Endothelial cell (in vitro differentiated cells): ENCODE measurements around the gene MXRA7. TPM values are rescaled to one million over a fixed set of nuclear protein-coding genes. Genes with fewer than 3 reads are reported as not detected.

Experiments used
- DNase-seq: peaks from one replicate; pipeline ENCODE4 v3.0.0; 2021; ENCODE audit warnings: low spot score
- H3K27ac Mint-ChIP-seq: one replicate; pipeline ENCODE4 v1.8.0; 2021; ENCODE audit warnings: mixed read lengths, inconsistent platforms; ENCODE audit not compliant: unreplicated experiment
- H3K27me3 Mint-ChIP-seq: one replicate; pipeline ENCODE4 v1.8.0; 2021; ENCODE audit warnings: mild to moderate bottlenecking, moderate library complexity, mixed read lengths, inconsistent platforms; ENCODE audit not compliant: unreplicated experiment
- H3K36me3 Mint-ChIP-seq: one replicate; pipeline ENCODE4 v1.8.0; 2021; ENCODE audit warnings: mild to moderate bottlenecking, low read depth, mixed read lengths, inconsistent platforms; ENCODE audit not compliant: unreplicated experiment
- H3K4me1 Mint-ChIP-seq: one replicate; pipeline ENCODE4 v1.8.0; 2021; ENCODE audit warnings: mild to moderate bottlenecking, mixed read lengths, inconsistent platforms; ENCODE audit not compliant: unreplicated experiment
- H3K4me3 Mint-ChIP-seq: one replicate; pipeline ENCODE4 v1.8.0; 2021; ENCODE audit warnings: mild to moderate bottlenecking, mixed read lengths, inconsistent platforms; ENCODE audit not compliant: unreplicated experiment
- H3K9me3 Mint-ChIP-seq: one replicate; pipeline ENCODE4 v1.8.0; 2021; ENCODE audit warnings: mixed read lengths, inconsistent platforms; ENCODE audit not compliant: unreplicated experiment
- long read RNA-seq: library from polyadenylated mRNA; unstranded; transcript quantifications from one replicate; pipeline ENCODE4 v2.0.0, GENCODE V29; 2020; ENCODE audit not compliant: unreplicated experiment
- total RNA-seq: library from RNA; stranded (reverse); fragmentation: NEBNext Ultra II Directional; extraction: Animal tissue kit (Norgen Biotek cat#: 25700); gene quantifications from one replicate; pipeline ENCODE4 v1.2.1, GENCODE V29; 2021; ENCODE audit not compliant: unreplicated experiment
- TF ChIP-seq, protein P1 (sequence below): fragments of 200-600 bp; sonication (generic); IDR thresholded peaks from one replicate; pipeline ENCODE4 v1.5.0; 2021; ENCODE audit warnings: antibody characterized with exemption; ENCODE audit not compliant: unreplicated experiment

Gene MXRA7, protein sequence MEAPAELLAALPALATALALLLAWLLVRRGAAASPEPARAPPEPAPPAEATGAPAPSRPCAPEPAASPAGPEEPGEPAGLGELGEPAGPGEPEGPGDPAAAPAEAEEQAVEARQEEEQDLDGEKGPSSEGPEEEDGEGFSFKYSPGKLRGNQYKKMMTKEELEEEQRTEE
- 51.6 TPM for total RNA-seq
- long read RNA-seq, partial matches to known transcripts, result 0 of 1 reads
- long read RNA-seq, other reads (novel, unspliced or antisense), result 0 of 1 reads

DNA sequence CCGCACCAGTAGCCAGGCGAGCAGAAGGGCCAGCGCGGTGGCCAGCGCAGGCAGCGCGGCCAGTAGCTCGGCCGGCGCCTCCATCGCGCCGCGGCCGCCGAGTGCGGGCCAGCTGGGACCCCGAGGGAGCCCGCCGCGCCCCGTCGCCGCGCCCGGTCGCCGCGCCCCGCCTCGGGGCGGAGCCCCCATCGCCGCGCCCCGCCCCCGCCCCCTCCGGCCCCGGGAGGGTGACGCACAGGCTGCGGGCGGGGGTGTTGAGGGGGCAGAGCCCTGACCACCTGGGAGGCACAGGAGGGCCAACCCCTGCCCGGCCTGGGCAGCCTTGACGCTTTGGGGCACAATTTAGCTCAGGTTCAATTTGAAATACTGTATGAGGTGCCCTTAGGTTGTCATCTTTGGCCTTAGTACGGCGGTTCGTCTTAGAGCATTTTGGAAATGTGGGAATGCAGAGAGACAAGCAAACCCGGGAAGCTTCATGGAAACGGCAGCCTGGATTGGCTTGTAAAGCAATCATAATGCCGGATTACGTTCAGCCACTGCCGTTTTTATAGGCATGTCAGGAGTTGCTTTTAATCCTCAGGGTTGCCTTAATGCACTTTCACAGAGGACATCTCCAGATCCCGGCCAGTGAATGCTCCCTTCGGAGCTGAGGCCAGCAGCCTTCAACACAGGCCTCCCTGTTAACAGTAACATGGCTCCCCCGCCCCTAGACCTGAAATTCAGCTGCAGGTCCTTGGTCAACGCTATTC lies at the start of gene MXRA7:
Gene MXRA7 (minus strand): TSS at position 103 of the 749 bp plus-strand sequence. CDS start 19 bp downstream, at position 84.
- TF ChIP-seq, protein P1, sequence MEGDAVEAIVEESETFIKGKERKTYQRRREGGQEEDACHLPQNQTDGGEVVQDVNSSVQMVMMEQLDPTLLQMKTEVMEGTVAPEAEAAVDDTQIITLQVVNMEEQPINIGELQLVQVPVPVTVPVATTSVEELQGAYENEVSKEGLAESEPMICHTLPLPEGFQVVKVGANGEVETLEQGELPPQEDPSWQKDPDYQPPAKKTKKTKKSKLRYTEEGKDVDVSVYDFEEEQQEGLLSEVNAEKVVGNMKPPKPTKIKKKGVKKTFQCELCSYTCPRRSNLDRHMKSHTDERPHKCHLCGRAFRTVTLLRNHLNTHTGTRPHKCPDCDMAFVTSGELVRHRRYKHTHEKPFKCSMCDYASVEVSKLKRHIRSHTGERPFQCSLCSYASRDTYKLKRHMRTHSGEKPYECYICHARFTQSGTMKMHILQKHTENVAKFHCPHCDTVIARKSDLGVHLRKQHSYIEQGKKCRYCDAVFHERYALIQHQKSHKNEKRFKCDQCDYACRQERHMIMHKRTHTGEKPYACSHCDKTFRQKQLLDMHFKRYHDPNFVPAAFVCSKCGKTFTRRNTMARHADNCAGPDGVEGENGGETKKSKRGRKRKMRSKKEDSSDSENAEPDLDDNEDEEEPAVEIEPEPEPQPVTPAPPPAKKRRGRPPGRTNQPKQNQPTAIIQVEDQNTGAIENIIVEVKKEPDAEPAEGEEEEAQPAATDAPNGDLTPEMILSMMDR, result no peak
- Mint-ChIP-seq H3K9me3 (no peaks in the 10 kb centered on the region), H3K4me3 (peak within 1 kb of the TSS; percentile 89), H3K36me3 (peaks cover 24% of the 10 kb centered on the region), H3K27ac (peak within 1 kb of the TSS; percentile 13), H3K27me3 (peaks cover 6% of the 10 kb centered on the region), H3K4me1 (peaks cover 18% of the 10 kb centered on the region)
- DNase-seq, result peak; percentile 65

DNA sequence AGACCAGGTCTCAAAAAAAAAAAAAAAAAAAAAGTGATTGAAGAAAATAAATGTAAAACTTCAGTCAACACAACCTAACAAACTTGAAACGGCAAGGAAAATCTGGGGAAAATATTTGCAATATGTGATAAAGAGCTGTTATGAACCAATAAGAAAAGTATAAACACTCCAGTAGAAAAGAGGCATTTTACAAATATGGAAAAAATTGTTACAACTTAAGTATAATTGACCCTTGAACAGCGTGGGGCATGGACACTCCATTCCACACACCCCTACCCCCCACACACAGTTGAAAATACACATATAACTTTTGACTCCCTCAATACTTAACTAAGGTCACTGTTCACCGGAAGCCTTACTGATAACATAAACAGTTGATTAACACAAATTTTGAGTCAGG lies 47.8 kb upstream of the MXRA7 start:
- H3K36me3 Mint-ChIP-seq, result peaks cover 18% of the 10 kb centered on the region
- no peak for DNase-seq
- no peaks in the 10 kb centered on the region for H3K9me3 Mint-ChIP-seq
- H3K4me3 Mint-ChIP-seq, result no peak overlapping the region
- H3K4me1 Mint-ChIP-seq, result no peaks in the 10 kb centered on the region
- H3K27me3 Mint-ChIP-seq, result no peaks in the 10 kb centered on the region
- no peak overlapping the region for H3K27ac Mint-ChIP-seq
- TF ChIP-seq, protein P1, result no peak

DNA sequence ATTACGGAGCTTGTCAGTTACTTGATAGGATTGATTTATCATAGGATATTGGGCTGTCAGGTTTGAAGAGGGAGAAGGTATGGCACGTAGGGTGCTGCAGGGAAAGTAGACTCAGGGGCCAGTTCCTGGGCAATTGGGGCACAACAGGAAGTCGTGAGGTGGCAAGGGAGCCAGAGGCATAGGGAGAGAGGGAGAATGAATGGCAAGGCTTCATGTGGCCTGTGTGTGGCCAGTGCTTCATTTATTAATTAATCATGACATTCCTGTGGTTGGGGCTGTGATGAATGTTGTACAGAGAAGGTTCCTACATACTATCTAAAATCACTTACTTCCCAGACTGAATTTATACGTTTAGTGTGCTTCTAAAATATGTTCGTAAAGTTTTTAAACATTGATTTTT lies 46.5 kb upstream of the MXRA7 start:
- TF ChIP-seq, protein P1, result no peak
- Mint-ChIP-seq H3K27ac (no peak overlapping the region), H3K4me1 (no peaks in the 10 kb centered on the region), H3K9me3 (no peaks in the 10 kb centered on the region), H3K36me3 (peaks cover 18% of the 10 kb centered on the region), H3K27me3 (no peaks in the 10 kb centered on the region), H3K4me3 (peak overlapping the region; percentile 4)
- DNase-seq, result no peak

DNA sequence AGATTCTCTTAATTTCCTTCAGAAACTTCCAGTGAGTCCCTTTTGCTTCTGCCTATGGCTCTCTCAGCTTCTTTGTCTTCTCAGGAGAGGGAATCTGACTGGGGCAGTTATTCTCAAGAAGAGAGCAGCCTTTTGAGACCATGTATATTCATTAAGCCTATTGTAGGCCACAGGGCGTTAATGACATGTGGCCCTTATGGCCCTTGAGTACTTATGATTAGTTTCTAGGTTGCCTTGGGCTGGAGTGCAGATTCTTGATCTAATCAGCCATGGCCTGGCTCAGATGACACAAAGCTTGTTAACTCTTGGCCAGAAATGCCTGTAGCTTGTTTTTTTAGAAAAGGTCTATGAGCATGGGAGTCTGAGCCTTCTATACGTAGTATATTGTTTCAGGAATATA lies 44.5 kb upstream of the MXRA7 start:
- Mint-ChIP-seq H3K27ac (no peak overlapping the region), H3K27me3 (no peaks in the 10 kb centered on the region), H3K4me3 (no peak overlapping the region), H3K9me3 (no peaks in the 10 kb centered on the region), H3K36me3 (peaks cover 18% of the 10 kb centered on the region), H3K4me1 (no peaks in the 10 kb centered on the region)
- no peak for DNase-seq
- TF ChIP-seq, protein P1, result no peak
